ENCODE results near the gene ETV5.
A peak's percentile ranks its signal among the peaks of the same experiment; 100 is the strongest.

Gene ETV5

GRCh38 chr3:186121968-186122367 lies 13.1 kb upstream of the ETV5 start:
- DNase-seq: no peak

GRCh38 chr3:186121278-186121677 lies 12.4 kb upstream of the ETV5 start:
- DNase-seq: no peak

- DNase-seq: no peak
Observed at GRCh38 chr3:186119499-186119898, 10.6 kb upstream of the ETV5 start.

GRCh38 chr3:186118692-186119091 lies 9.8 kb upstream of the ETV5 start:
- DNase-seq: no peak

GRCh38 chr3:186117521-186118134 lies 8.7 kb upstream of the ETV5 start:
- no peak for DNase-seq

- DNase-seq: no peak
Observed at GRCh38 chr3:186115239-186115996, 6.5 kb upstream of the ETV5 start.

- DNase-seq: no peak
Observed at GRCh38 chr3:186110975-186111974, 2.4 kb upstream of the ETV5 start.

GRCh38 chr3:186109897-186110803 lies 1.3 kb upstream of the ETV5 start:
- peak; percentile 8 to 16 for DNase-seq

GRCh38 chr3:186108106-186108940 lies 566 bp downstream of the ETV5 start:
- peak; percentile 4 to 42 for DNase-seq

- DNase-seq: peak; percentile 79 to 90
Observed at GRCh38 chr3:186107215-186108105, 1.4 kb downstream of the ETV5 start.

GRCh38 chr3:186105543-186105942 lies 3.3 kb downstream of the ETV5 start:
- DNase-seq: no peak

- no peak for DNase-seq
Observed at GRCh38 chr3:186102687-186103086, 6.2 kb downstream of the ETV5 start.

GRCh38 chr3:186100398-186100797 lies 8.5 kb downstream of the ETV5 start:
- no peak for DNase-seq

- no peak for DNase-seq
Observed at GRCh38 chr3:186099178-186099577, 9.7 kb downstream of the ETV5 start.

GRCh38 chr3:186098740-186099139 lies 10.1 kb downstream of the ETV5 start:
- no peak for DNase-seq

- DNase-seq: peak; percentile 87 to 93
Observed at GRCh38 chr3:186097663-186098451, 11.0 kb downstream of the ETV5 start.

GRCh38 chr3:186097317-186097662 lies 11.6 kb downstream of the ETV5 start:
- no peak for DNase-seq

GRCh38 chr3:186096290-186096689 lies 12.6 kb downstream of the ETV5 start:
- DNase-seq: no peak

- DNase-seq: no peak
Observed at GRCh38 chr3:186095561-186096081, 13.3 kb downstream of the ETV5 start.

Data from NCI-H526 (cell line).